A673 (cell line): ENCODE data around the gene PRSS48. TPM values are rescaled to one million over a fixed set of nuclear protein-coding genes. Genes with fewer than 3 reads are reported as not detected.

Experiments
- BruUV-seq: library from RNA; stranded (reverse); fragments of 400-500 nt; replicated peaks from 2 replicates; lab custom pipeline; 2021; lab: Mats Ljungman, UMichigan
- CTCF ChIA-PET: fragments of 300-600 bp; sonication (Branson Sonifier 250); formaldehyde crosslinking; loops from one replicate; lab custom pipeline; 2022; ENCODE audit warnings: antibody characterized with exemption; lab: Charles Lee
- POLR2A ChIA-PET: fragments of 300-600 bp; sonication (Branson Sonifier 250); formaldehyde crosslinking; loops from one replicate; lab custom pipeline; 2022; ENCODE audit warnings: antibody characterized with exemption; ENCODE audit not compliant: low non-redundant PET; lab: Charles Lee
- DNase-seq: peaks from one replicate; pipeline ENCODE4 v3.0.0-alpha.2; 2015; ENCODE audit warnings: low spot score
- H3K27ac ChIP-seq: fragments of 200-600 bp; sonication (generic); 2 replicates; pipeline ENCODE4 v1.5.1; 2016; ENCODE audit warnings: mixed run types, low read depth, mild to moderate bottlenecking, mixed read lengths, antibody characterized with exemption, low read length; ENCODE audit not compliant: poor library complexity, severe bottlenecking
- H3K27me3 ChIP-seq: fragments of 200-600 bp; sonication (generic); replicated peaks from 2 replicates; pipeline ENCODE4 v1.6.1; 2017; ENCODE audit warnings: mixed run types, low read depth, mild to moderate bottlenecking, mixed read lengths, antibody characterized with exemption, low read length; ENCODE audit not compliant: insufficient read depth, poor library complexity
- H3K36me3 ChIP-seq: fragments of 200-600 bp; sonication (generic); 2 replicates; pipeline ENCODE4 v1.6.1; 2016; ENCODE audit warnings: mixed run types, mild to moderate bottlenecking, mixed read lengths, antibody characterized with exemption, low read length; ENCODE audit not compliant: insufficient read depth, poor library complexity, severe bottlenecking
- H3K4me1 ChIP-seq: fragments of 200-600 bp; sonication (generic); 2 replicates; pipeline ENCODE4 v1.6.1; 2017; ENCODE audit warnings: mixed run types, mild to moderate bottlenecking, mixed read lengths, antibody characterized with exemption, low read length; ENCODE audit not compliant: insufficient read depth, poor library complexity, severe bottlenecking
- H3K4me3 ChIP-seq: fragments of 200-600 bp; sonication (generic); 2 replicates; pipeline ENCODE4 v1.5.1; 2016; ENCODE audit warnings: low read depth, mixed run types, mild to moderate bottlenecking, mixed read lengths, low read length; ENCODE audit not compliant: poor library complexity, severe bottlenecking
- H3K9me3 ChIP-seq: fragments of 200-600 bp; sonication (generic); 2 replicates; pipeline ENCODE4 v1.6.1; 2016; ENCODE audit warnings: mixed run types, low read depth, mild to moderate bottlenecking, mixed read lengths, antibody characterized with exemption, low read length; ENCODE audit not compliant: poor library complexity, severe bottlenecking
- CTCF ChIP-seq: fragments of 300-800, 200-600 bp; sonication (generic); conservative IDR thresholded peaks from 2 replicates; pipeline ENCODE4 v1.5.1; 2017; ENCODE audit warnings: low read depth, mild to moderate bottlenecking, antibody characterized with exemption, low read length, moderate library complexity, mixed read lengths
- EZH2 ChIP-seq: fragments of 200-600 bp; sonication (generic); IDR thresholded peaks from 2 replicates; pipeline ENCODE4 v1.6.1; 2017; ENCODE audit warnings: borderline replicate concordance, low read depth, mild to moderate bottlenecking, mixed read lengths, antibody characterized with exemption, low read length; ENCODE audit not compliant: poor library complexity, severe bottlenecking
- intact Hi-C: fragments of 100-400 bp; cut with micrococcal nuclease; formaldehyde crosslinking; loops from one replicate; pipeline ENCODE4 v1.10.0; 2022; ENCODE audit not compliant: unreplicated experiment
- total RNA-seq: library from RNA; stranded (reverse); gene quantifications from 2 replicates; pipeline ENCODE4 v1.2.3, GENCODE V29; 2021

The PRSS48 gene
- total RNA-seq, 1 experiment from 2014 or later, result not detected

- DNase-seq, result no peak
- H3K4me3 ChIP-seq, result no peak overlapping the region
- intact Hi-C loops, result no loop called here
- CTCF ChIA-PET, result no interaction called here
- H3K36me3 ChIP-seq, result no peaks in the 10 kb centered on the region
- H3K27me3 ChIP-seq, result no peaks in the 10 kb centered on the region
- BruUV-seq, result no TSS peak
- POLR2A ChIA-PET, result no interaction called here
- H3K9me3 ChIP-seq, result no peaks in the 10 kb centered on the region
- no peaks in the 10 kb centered on the region for H3K4me1 ChIP-seq
- TF ChIP-seq CTCF (no peak), EZH2 (no peak)
- no peak overlapping the region for H3K27ac ChIP-seq
Measured at GRCh38 chr4:151314010-151314355, 37.0 kb downstream of the PRSS48 start.

- POLR2A ChIA-PET, result no interaction called here
Measured at GRCh38 chr4:151314479-151314878, 37.5 kb downstream of the PRSS48 start.

GRCh38 chr4:151315212-151315886 is 38.4 kb downstream of the PRSS48 start:
- H3K9me3 ChIP-seq, result no peaks in the 10 kb centered on the region
- intact Hi-C loops, result no loop called here
- ChIA-PET POLR2A (no interaction called here), CTCF (no interaction called here)
- DNase-seq, result no peak
- no peak for TF ChIP-seq EZH2
- no peak for TF ChIP-seq CTCF
- BruUV-seq, result no TSS peak
- no peak overlapping the region for H3K27ac ChIP-seq
- no peaks in the 10 kb centered on the region for H3K4me1 ChIP-seq
- no peak overlapping the region for H3K4me3 ChIP-seq
- H3K27me3 ChIP-seq, result no peaks in the 10 kb centered on the region
- no peaks in the 10 kb centered on the region for H3K36me3 ChIP-seq

More at GRCh38 chr4:151314479-151314878, 37.5 kb downstream of the PRSS48 start:
- H3K4me1 ChIP-seq, result no peaks in the 10 kb centered on the region
- H3K9me3 ChIP-seq, result no peaks in the 10 kb centered on the region
- H3K27me3 ChIP-seq, result no peaks in the 10 kb centered on the region
- intact Hi-C loops, result no loop called here
- no TSS peak for BruUV-seq
- no peaks in the 10 kb centered on the region for H3K36me3 ChIP-seq
- CTCF ChIA-PET, result no interaction called here
- no peak overlapping the region for H3K27ac ChIP-seq
- DNase-seq, result no peak
- TF ChIP-seq EZH2 (no peak), CTCF (no peak)
- H3K4me3 ChIP-seq, result no peak overlapping the region
